ENCODE data around the gene C19orf25. TPM values are rescaled to one million over a fixed set of nuclear protein-coding genes. Genes with fewer than 3 reads are reported as not detected.
"Not testable (repeated sequence)": the region's sequence is repeated elsewhere in the genome, so short reads cannot be mapped to it uniquely, and the experiment has no call there.

Gene C19orf25
- total RNA-seq, 2 experiments from 2014 or later: 48.0 to 51.2 TPM

DNA sequence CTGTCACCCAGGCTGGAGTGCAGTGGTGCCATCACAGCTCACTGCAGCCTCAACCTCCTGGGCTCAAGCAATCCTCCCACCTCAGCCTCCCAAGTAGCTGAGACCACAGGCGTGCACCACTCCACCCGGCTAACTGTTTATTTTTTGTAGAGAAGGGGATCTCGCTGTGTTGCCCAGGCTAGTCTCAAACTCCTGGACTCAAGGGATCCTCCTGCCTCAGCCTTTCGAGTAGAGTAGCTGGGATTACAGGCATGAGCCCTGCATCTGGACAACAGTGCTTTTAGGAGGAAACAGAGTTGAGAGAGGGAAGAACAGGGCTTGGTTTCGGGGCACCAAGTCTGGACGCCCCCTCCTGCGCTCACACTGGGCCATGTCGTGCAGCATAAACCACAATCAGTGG, 40.8 kb upstream of the C19orf25 start:
- ATAC-seq (ENCODE audit: low read depth); DNase-seq; H3K27ac Mint-ChIP-seq; H3K4me1 Mint-ChIP-seq; H3K9me3 Mint-ChIP-seq; POLR2A ChIA-PET; H3K36me3 Mint-ChIP-seq; H3K4me3 Mint-ChIP-seq: not testable (repeated sequence)
- H3K27me3 Mint-ChIP-seq: peaks cover 14% of the 10 kb centered on the region

GRCh38 chr19:1518471-1518870, 39.5 kb upstream of the C19orf25 start:
- Mint-ChIP-seq H3K4me3 (no peak overlapping the region), H3K4me1 (no peaks in the 10 kb centered on the region), H3K27me3 (peaks cover 8% of the 10 kb centered on the region), H3K9me3 (no peaks in the 10 kb centered on the region), H3K36me3 (no peaks in the 10 kb centered on the region), H3K27ac (no peak overlapping the region)
- ATAC-seq (ENCODE audit: low read depth) (no peak), DNase-seq (no peak)
- POLR2A ChIA-PET: no interaction called here

- Mint-ChIP-seq H3K4me1 (peaks cover 5% of the 10 kb centered on the region), H3K4me3 (no peak overlapping the region), H3K9me3 (no peaks in the 10 kb centered on the region), H3K36me3 (no peaks in the 10 kb centered on the region), H3K27me3 (peaks cover under 1% of the 10 kb centered on the region), H3K27ac (no peak overlapping the region)
- no peak for DNase-seq
- POLR2A ChIA-PET: no interaction called here
- ATAC-seq (ENCODE audit: low read depth): no peak
These were observed 37.4 kb upstream of the C19orf25 start for GRCh38 chr19:1516395-1516753.

- peaks cover 5% of the 10 kb centered on the region for H3K4me1 Mint-ChIP-seq
- POLR2A ChIA-PET: interaction anchor here (0.5 kb wide), 1 partner anchor 648 kb away, joined by 4 read pairs; no protein-coding TSS in a partner anchor
- no peak for ATAC-seq (ENCODE audit: low read depth)
- no peaks in the 10 kb centered on the region for H3K9me3 Mint-ChIP-seq
- no peaks in the 10 kb centered on the region for H3K36me3 Mint-ChIP-seq
- H3K27ac Mint-ChIP-seq: no peak overlapping the region
- no peak overlapping the region for H3K4me3 Mint-ChIP-seq
- no peak for DNase-seq
- H3K27me3 Mint-ChIP-seq: peaks cover 9% of the 10 kb centered on the region
These were observed 36.1 kb upstream of the C19orf25 start for GRCh38 chr19:1514986-1515721.

GRCh38 chr19:1514295-1514661, 35.3 kb upstream of the C19orf25 start:
- Mint-ChIP-seq H3K4me3 (peak overlapping the region; percentile 13), H3K27me3 (peaks cover 12% of the 10 kb centered on the region), H3K36me3 (no peaks in the 10 kb centered on the region), H3K9me3 (no peaks in the 10 kb centered on the region), H3K4me1 (peaks cover 7% of the 10 kb centered on the region), H3K27ac (no peak overlapping the region)
- no peak for DNase-seq
- POLR2A ChIA-PET: no interaction called here
- no peak for ATAC-seq (ENCODE audit: low read depth)

DNA sequence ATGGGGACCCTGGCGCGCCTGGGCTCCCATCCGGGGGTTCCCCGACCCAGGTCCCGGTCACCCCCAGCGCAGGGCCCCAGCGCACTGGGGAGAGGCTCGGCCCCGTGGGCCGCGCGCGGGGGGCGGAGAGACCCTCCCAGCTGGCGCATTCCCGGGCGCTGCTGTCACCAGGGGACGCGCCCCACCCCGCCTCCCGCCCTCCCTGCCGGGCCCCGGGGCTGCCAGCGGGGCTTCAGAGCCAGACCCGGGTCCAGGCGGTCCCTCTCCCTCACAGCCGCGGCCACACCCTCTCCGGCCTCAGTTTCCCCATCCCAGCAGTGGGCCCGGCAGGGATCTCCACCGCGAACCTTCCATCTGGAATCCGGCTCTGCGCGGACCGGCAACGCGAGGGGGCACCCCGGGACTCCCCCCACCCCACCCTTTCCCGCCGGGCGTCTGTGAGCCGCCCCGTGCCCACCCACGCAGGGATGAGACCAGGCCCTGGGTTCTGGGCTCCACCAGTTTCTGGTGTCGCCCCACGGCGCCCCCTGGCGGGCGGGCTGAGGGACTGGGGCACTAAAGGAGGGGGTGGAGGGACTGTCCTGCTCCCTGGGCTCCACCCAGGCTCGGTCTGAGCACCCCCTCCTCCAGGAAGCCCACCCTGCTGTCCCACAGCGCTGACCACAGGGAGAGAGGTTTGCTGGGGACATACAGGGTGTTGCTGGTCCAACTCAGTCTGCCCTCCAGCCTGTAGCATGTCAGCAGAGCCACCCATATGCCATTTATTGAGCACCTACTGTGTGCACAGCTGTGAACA, 34.7 kb upstream of the C19orf25 start:
- POLR2A ChIA-PET: no interaction called here
- Mint-ChIP-seq H3K4me3 (peak overlapping the region; percentile 13), H3K4me1 (peaks cover 7% of the 10 kb centered on the region), H3K27ac (no peak overlapping the region), H3K27me3 (peaks cover 16% of the 10 kb centered on the region), H3K9me3 (no peaks in the 10 kb centered on the region), H3K36me3 (no peaks in the 10 kb centered on the region)
- DNase-seq (peak; percentile 85), ATAC-seq (ENCODE audit: low read depth) (peak; percentile 64)

DNA sequence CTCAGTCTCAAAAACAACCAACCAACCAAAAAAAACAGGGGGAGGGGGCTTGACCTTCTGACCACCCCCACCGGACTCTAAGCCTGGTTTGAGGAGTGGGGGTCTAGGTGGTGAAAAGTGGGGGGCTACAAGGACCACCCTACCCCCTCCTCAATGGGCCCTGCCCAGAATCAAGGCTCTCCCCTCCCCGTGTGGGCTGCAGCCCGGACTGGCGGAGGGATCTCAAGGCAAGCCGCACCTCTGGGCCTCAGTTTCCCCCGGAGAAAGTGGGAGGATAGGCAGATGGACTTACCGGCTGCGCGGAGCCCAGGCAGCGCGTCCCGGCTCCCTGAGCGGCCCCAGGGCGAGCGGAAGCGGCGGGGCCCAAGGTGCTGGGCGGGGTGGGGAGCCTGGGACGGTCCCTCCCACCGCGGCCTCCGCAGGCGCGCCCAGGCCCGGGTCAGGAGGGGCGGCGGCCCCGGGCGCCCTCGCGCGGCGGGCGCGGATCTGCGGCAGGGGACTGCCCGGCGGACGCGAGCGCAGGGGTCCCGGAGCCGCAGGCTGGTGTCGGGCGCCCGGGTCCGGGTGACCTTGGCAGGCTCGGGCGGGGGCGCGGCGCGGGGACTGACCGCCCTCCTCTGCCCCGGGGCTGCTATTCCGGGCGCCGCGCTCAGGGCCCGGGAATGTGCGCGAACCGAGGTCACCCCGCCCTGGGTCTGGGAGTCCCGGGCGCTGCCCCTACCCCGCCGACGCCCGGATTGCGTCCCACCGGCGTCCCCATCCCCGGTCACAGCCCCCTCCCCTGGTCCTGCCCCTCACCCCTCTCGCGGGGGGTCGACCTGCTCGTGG, 33.9 kb upstream of the C19orf25 start, which contains the start of gene ADAMTSL5:
Gene ADAMTSL5 (minus strand): TSS at position 349 of the 828 bp plus-strand sequence. CDS start 2,076 bp downstream, outside the sequence.
- Mint-ChIP-seq H3K27me3 (peaks cover 20% of the 10 kb centered on the region), H3K36me3 (no peaks in the 10 kb centered on the region), H3K27ac (no peak within 1 kb of the TSS), H3K4me3 (peak within 1 kb of the TSS; percentile 64), H3K9me3 (no peaks in the 10 kb centered on the region), H3K4me1 (peaks cover 8% of the 10 kb centered on the region)
- POLR2A ChIA-PET: no interaction called here
- ATAC-seq (ENCODE audit: low read depth) (peak; percentile 87), DNase-seq (peak; percentile 81)

GRCh38 chr19:1511318-1512317, 32.6 kb upstream of the C19orf25 start:
- no peak for DNase-seq
- POLR2A ChIA-PET: no interaction called here
- H3K9me3 Mint-ChIP-seq: no peaks in the 10 kb centered on the region
- H3K4me3 Mint-ChIP-seq: peak overlapping the region; percentile 64
- no peaks in the 10 kb centered on the region for H3K36me3 Mint-ChIP-seq
- peaks cover 12% of the 10 kb centered on the region for H3K4me1 Mint-ChIP-seq
- no peak for ATAC-seq (ENCODE audit: low read depth)
- H3K27me3 Mint-ChIP-seq: peaks cover 22% of the 10 kb centered on the region
- H3K27ac Mint-ChIP-seq: no peak overlapping the region

- Mint-ChIP-seq H3K27ac (no peak overlapping the region), H3K4me3 (no peak overlapping the region), H3K36me3 (no peaks in the 10 kb centered on the region)
These were observed 31.8 kb upstream of the C19orf25 start for GRCh38 chr19:1510807-1511206.

DNA sequence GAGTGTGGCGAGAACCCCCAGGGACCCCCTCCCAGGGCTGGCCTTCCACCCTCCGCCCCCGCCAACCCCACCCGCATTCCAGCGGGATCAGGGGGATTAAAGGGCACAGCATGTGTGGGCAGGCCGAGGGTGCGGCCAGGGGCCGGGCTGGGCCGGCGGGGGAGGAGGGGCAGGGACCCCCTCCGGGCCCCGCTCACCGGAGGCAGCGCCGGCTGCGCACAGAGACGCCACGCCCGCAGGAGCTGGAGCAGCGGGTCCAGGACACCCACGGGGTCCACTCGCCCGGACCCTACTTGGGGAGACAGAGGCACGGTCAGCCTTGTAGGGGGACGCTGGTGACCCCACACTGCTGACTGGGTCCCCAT, 31.4 kb upstream of the C19orf25 start:
- H3K36me3 Mint-ChIP-seq: no peaks in the 10 kb centered on the region
- H3K27me3 Mint-ChIP-seq: peaks cover 26% of the 10 kb centered on the region
- POLR2A ChIA-PET: no interaction called here
- peaks cover 12% of the 10 kb centered on the region for H3K4me1 Mint-ChIP-seq
- ATAC-seq (ENCODE audit: low read depth): no peak
- no peaks in the 10 kb centered on the region for H3K9me3 Mint-ChIP-seq
- H3K27ac Mint-ChIP-seq: no peak overlapping the region
- H3K4me3 Mint-ChIP-seq: no peak overlapping the region
- no peak for DNase-seq

More at GRCh38 chr19:1510807-1511206, 31.8 kb upstream of the C19orf25 start:
- peaks cover 12% of the 10 kb centered on the region for H3K4me1 Mint-ChIP-seq
- ATAC-seq (ENCODE audit: low read depth) (no peak), DNase-seq (no peak)
- POLR2A ChIA-PET: no interaction called here
- peaks cover 23% of the 10 kb centered on the region for H3K27me3 Mint-ChIP-seq
- H3K9me3 Mint-ChIP-seq: no peaks in the 10 kb centered on the region

DNA sequence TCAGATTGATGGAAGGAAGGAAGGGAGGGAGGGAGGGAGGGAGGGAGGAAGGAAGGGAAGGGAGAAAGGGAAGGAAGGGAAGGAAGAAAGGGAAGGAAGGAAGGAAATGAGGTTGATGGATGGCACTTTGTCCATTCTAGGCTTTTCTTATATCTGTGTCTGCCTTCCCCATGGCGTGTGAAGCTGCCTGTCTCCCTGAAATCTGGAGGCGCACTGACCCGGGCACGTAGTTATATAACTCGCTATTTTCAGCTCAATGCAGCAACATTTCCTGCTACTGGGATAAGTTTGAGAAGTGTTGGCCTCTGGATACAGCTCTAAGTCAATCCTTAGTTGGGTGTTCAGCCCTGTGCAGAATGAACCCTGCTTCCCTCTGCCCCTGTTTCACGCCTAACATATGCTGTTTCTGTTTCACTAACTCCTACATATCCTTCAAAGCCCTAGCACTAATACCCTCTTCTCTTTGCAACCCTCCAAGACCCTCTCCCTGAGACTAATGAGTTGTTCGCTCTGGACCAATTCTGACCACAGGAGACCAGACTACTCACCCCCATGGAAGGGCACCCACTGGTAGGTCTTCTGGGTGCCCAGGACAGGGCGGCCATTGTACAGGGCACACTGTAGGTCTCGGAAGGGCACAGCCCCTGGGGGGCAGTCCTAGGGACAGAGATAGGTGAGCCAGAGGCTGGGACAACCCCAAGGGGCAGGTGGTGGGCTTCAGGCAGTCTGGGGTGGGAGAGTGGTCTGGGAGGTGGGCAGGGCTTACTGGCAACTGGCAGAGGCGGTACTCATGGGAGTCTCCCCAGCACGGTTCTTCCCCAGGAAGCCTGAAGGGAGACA, 30.8 kb upstream of the C19orf25 start:
- H3K9me3 Mint-ChIP-seq: no peaks in the 10 kb centered on the region
- POLR2A ChIA-PET: interaction anchor here (1.4 kb wide), 1 partner anchor 19 kb away, joined by 6 read pairs; the partner anchor contains the start of gene REEP6
- no peak overlapping the region for H3K4me3 Mint-ChIP-seq
- H3K4me1 Mint-ChIP-seq: peaks cover 12% of the 10 kb centered on the region
- H3K27me3 Mint-ChIP-seq: peaks cover 26% of the 10 kb centered on the region
- H3K36me3 Mint-ChIP-seq: no peaks in the 10 kb centered on the region
- no peak overlapping the region for H3K27ac Mint-ChIP-seq
- no peak for ATAC-seq (ENCODE audit: low read depth)
- no peak for DNase-seq

DNA sequence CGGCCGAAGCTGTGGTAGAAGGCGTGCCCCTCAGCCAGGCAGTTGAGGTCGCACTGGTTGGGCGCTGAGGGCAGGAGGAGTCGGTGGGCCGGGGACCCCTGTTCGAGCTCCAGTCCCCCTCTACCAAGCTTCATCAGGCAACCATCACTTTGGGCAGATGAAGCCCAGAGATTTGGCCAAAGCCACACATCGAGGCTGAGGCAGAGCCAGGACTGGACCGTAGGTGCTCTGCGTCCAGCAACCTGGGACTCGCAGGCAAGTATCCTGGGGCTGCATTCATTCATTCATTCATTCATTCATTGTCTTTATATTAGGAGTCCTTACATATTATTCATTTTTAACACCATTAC, 29.5 kb upstream of the C19orf25 start:
- peaks cover 12% of the 10 kb centered on the region for H3K4me1 Mint-ChIP-seq
- no peak overlapping the region for H3K27ac Mint-ChIP-seq
- no peak overlapping the region for H3K4me3 Mint-ChIP-seq
- no peaks in the 10 kb centered on the region for H3K36me3 Mint-ChIP-seq
- DNase-seq (no peak), ATAC-seq (ENCODE audit: low read depth) (no peak)
- no peaks in the 10 kb centered on the region for H3K9me3 Mint-ChIP-seq
- POLR2A ChIA-PET: no interaction called here
- peaks cover 29% of the 10 kb centered on the region for H3K27me3 Mint-ChIP-seq
